Uterus (tissue), 2 donors: ENCODE results near the gene CLPX.

ENCODE experiments used
- POLR2A ChIP-seq, 2 donors: fragments of 450-650 bp; IDR thresholded peaks; one replicate each; pipeline ENCODE4 v1.6.1; 2016; ENCODE audit warnings: antibody characterized with exemption in 2 of 2, mild to moderate bottlenecking in 1 of 2, moderate library complexity in 1 of 2
- TF ChIP-seq, protein P1 (sequence below), 4 experiments: fragments of 200-600 bp in 2 of 4; fragments of 450-650 bp in 2 of 4; sonication (generic) in 2 of 4; IDR thresholded peaks; one replicate each; pipeline ENCODE4 v1.5.1; 2016 to 2019; ENCODE audit warnings: antibody characterized with exemption in 4 of 4, mild to moderate bottlenecking in 2 of 4, moderate library complexity in 1 of 4

DNA sequence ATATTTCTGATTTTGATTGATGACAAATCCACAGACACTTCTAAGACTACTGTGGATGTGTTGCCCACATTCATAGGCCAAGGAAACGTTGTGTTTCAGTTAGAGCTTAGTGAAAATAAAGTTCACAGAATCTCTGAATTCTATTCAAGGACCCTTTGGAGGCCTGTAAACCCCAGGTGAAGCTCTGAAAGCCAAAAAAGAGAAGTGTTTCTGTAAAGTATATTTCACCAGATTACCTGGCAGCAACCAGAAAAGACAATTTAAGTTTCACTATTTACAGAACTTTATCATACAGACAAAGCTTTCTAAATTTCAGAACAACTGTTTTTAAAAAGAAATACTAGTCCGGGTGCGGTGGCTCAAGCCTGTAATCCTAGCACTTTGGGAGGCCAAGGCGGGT, 2.6 kb downstream of the CLPX start:
- TF ChIP-seq, protein P1, sequence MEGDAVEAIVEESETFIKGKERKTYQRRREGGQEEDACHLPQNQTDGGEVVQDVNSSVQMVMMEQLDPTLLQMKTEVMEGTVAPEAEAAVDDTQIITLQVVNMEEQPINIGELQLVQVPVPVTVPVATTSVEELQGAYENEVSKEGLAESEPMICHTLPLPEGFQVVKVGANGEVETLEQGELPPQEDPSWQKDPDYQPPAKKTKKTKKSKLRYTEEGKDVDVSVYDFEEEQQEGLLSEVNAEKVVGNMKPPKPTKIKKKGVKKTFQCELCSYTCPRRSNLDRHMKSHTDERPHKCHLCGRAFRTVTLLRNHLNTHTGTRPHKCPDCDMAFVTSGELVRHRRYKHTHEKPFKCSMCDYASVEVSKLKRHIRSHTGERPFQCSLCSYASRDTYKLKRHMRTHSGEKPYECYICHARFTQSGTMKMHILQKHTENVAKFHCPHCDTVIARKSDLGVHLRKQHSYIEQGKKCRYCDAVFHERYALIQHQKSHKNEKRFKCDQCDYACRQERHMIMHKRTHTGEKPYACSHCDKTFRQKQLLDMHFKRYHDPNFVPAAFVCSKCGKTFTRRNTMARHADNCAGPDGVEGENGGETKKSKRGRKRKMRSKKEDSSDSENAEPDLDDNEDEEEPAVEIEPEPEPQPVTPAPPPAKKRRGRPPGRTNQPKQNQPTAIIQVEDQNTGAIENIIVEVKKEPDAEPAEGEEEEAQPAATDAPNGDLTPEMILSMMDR (IDR thresholded peaks at IDR 0.05), result no peak
- no peak for TF ChIP-seq POLR2A (IDR thresholded peaks at IDR 0.05)
